Astrocyte (in vitro differentiated cells and primary cell): ENCODE data around the gene DCC. TPM values are rescaled to one million over a fixed set of nuclear protein-coding genes. Genes with fewer than 3 reads are reported as not detected.

ENCODE experiments used
- DNase-seq: peaks from one replicate; pipeline ENCODE4 v3.0.0-alpha.2; 2010; ENCODE audit warnings: low read depth
- FAIRE-seq: peaks from 2 replicates; lab custom pipeline; 2011; peaks lifted over from hg19 to GRCh38; lab: Jason Lieb, UNC
- H2AFZ ChIP-seq: 2 replicates; pipeline ENCODE4 v1.6.0; 2012; ENCODE audit warnings: low read depth, low read length, inconsistent platforms
- H3K27ac ChIP-seq: 2 replicates; pipeline ENCODE4 v1.5.1; 2011; ENCODE audit warnings: low read depth, low read length, inconsistent platforms
- H3K27me3 ChIP-seq: 2 replicates; pipeline ENCODE4 v1.6.0; 2011; ENCODE audit warnings: low read length, inconsistent platforms; ENCODE audit not compliant: insufficient read depth
- H3K36me3 ChIP-seq: 2 replicates; pipeline ENCODE4 v1.5.1; 2011; ENCODE audit warnings: low read length, inconsistent platforms; ENCODE audit not compliant: insufficient read depth
- H3K4me1 ChIP-seq: 2 replicates; pipeline ENCODE4 v1.5.1; 2011; ENCODE audit warnings: low read length, inconsistent platforms; ENCODE audit not compliant: insufficient read depth
- H3K4me2 ChIP-seq: 2 replicates; pipeline ENCODE4 v1.6.0; 2012; ENCODE audit warnings: low read length, inconsistent platforms
- H3K4me3 ChIP-seq: 2 replicates; pipeline ENCODE4 v1.5.1; 2011; ENCODE audit warnings: low read depth, mild to moderate bottlenecking, low read length, inconsistent platforms; ENCODE audit not compliant: insufficient read depth
- H3K79me2 ChIP-seq: 2 replicates; pipeline ENCODE4 v1.6.0; 2012; ENCODE audit warnings: mild to moderate bottlenecking, low read length, inconsistent platforms; ENCODE audit not compliant: insufficient read depth
- H3K9ac ChIP-seq: 2 replicates; pipeline ENCODE4 v1.6.0; 2012; ENCODE audit warnings: mild to moderate bottlenecking, low read length, inconsistent platforms
- H3K9me3 ChIP-seq: 2 replicates; pipeline ENCODE4 v1.5.1; 2012; ENCODE audit warnings: low read depth, mild to moderate bottlenecking, low read length, inconsistent platforms; ENCODE audit not compliant: insufficient read depth
- H4K20me1 ChIP-seq: 2 replicates; pipeline ENCODE4 v1.6.0; 2012; ENCODE audit warnings: low read length, inconsistent platforms; ENCODE audit not compliant: insufficient read depth
- H3K27ac Mint-ChIP-seq: one replicate; pipeline ENCODE4 v1.8.0; 2021; ENCODE audit warnings: mild to moderate bottlenecking, mixed read lengths; ENCODE audit not compliant: unreplicated experiment
- H3K27me3 Mint-ChIP-seq: one replicate; pipeline ENCODE4 v1.8.0; 2021; ENCODE audit warnings: low read depth, mixed read lengths; ENCODE audit not compliant: unreplicated experiment
- H3K36me3 Mint-ChIP-seq: one replicate; pipeline ENCODE4 v1.8.0; 2021; ENCODE audit warnings: low read depth, mixed read lengths; ENCODE audit not compliant: unreplicated experiment
- H3K4me1 Mint-ChIP-seq: one replicate; pipeline ENCODE4 v1.8.0; 2021; ENCODE audit warnings: low read depth, mixed read lengths; ENCODE audit not compliant: unreplicated experiment
- H3K4me3 Mint-ChIP-seq: one replicate; pipeline ENCODE4 v1.8.0; 2021; ENCODE audit warnings: mild to moderate bottlenecking, moderate library complexity, mixed read lengths; ENCODE audit not compliant: unreplicated experiment
- H3K9me3 Mint-ChIP-seq: one replicate; pipeline ENCODE4 v1.8.0; 2021; ENCODE audit warnings: mild to moderate bottlenecking, mixed read lengths; ENCODE audit not compliant: unreplicated experiment
- CTCF ChIP-seq: IDR thresholded peaks from 2 replicates; pipeline ENCODE4 v1.5.1; 2011; ENCODE audit warnings: low read depth, mild to moderate bottlenecking, inconsistent platforms, low read length, moderate library complexity; ENCODE audit not compliant: insufficient read depth
- EZH2 ChIP-seq: IDR thresholded peaks from 2 replicates; pipeline ENCODE4 v1.6.1; 2012; ENCODE audit warnings: mild to moderate bottlenecking, low read length, inconsistent platforms; ENCODE audit not compliant: insufficient read depth
- total RNA-seq: library from RNA; stranded (reverse); gene quantifications from 2 replicates; pipeline ENCODE4 v1.2.1, GENCODE V29; 2021

DCC gene
- total RNA-seq, 1 donor from 2014 or later: 2.6 TPM

GRCh38 chr18:52569492-52569891 is 229.5 kb downstream of the DCC start:
- no peak for FAIRE-seq

GRCh38 chr18:52570975-52571374 is 231.0 kb downstream of the DCC start:
- Histone ChIP-seq H3K4me2 (peak overlapping the region; percentile 43), H3K9ac (no peak overlapping the region), H3K79me2 (no peaks in the 10 kb centered on the region), H2AFZ (no peak overlapping the region), H3K27ac (no peak overlapping the region), H3K27me3 (no peaks in the 10 kb centered on the region), H3K36me3 (no peaks in the 10 kb centered on the region), H4K20me1 (no peaks in the 10 kb centered on the region), H3K4me1 (peaks cover 15% of the 10 kb centered on the region), H3K4me3 (no peak overlapping the region), H3K9me3 (no peaks in the 10 kb centered on the region)
- H3K9me3 Mint-ChIP-seq: no peaks in the 10 kb centered on the region
- no peak overlapping the region for H3K27ac Mint-ChIP-seq
- DNase-seq (peak; percentile 18), FAIRE-seq (no peak)
- H3K4me3 Mint-ChIP-seq: no peak overlapping the region
- no peaks in the 10 kb centered on the region for H3K36me3 Mint-ChIP-seq
- H3K27me3 Mint-ChIP-seq: no peaks in the 10 kb centered on the region
- peaks cover 13% of the 10 kb centered on the region for H3K4me1 Mint-ChIP-seq
- no peak for TF ChIP-seq CTCF
- no peak for TF ChIP-seq EZH2

More at GRCh38 chr18:52569492-52569891, 229.5 kb downstream of the DCC start:
- no peaks in the 10 kb centered on the region for H3K36me3 Mint-ChIP-seq
- Histone ChIP-seq H3K36me3 (no peaks in the 10 kb centered on the region), H3K4me1 (peaks cover 15% of the 10 kb centered on the region), H3K27me3 (no peaks in the 10 kb centered on the region), H3K4me3 (no peak overlapping the region), H2AFZ (no peak overlapping the region), H3K79me2 (no peaks in the 10 kb centered on the region), H3K4me2 (peak overlapping the region; percentile 20), H4K20me1 (no peaks in the 10 kb centered on the region), H3K9me3 (no peaks in the 10 kb centered on the region), H3K9ac (no peak overlapping the region), H3K27ac (no peak overlapping the region)
- H3K27me3 Mint-ChIP-seq: no peaks in the 10 kb centered on the region
- H3K4me1 Mint-ChIP-seq: peaks cover 13% of the 10 kb centered on the region
- TF ChIP-seq EZH2: no peak
- no peaks in the 10 kb centered on the region for H3K9me3 Mint-ChIP-seq
- no peak overlapping the region for H3K4me3 Mint-ChIP-seq
- peak; percentile 38 for DNase-seq
- H3K27ac Mint-ChIP-seq: no peak overlapping the region

- no peak overlapping the region for H3K4me3 Mint-ChIP-seq
- Histone ChIP-seq H3K36me3 (no peaks in the 10 kb centered on the region), H3K27ac (no peak overlapping the region), H2AFZ (no peak overlapping the region), H3K9ac (no peak overlapping the region), H3K9me3 (no peaks in the 10 kb centered on the region), H3K27me3 (no peaks in the 10 kb centered on the region), H4K20me1 (no peaks in the 10 kb centered on the region), H3K4me1 (peaks cover 15% of the 10 kb centered on the region), H3K4me2 (no peak overlapping the region), H3K79me2 (no peaks in the 10 kb centered on the region), H3K4me3 (no peak overlapping the region)
- no peaks in the 10 kb centered on the region for H3K27me3 Mint-ChIP-seq
- no peaks in the 10 kb centered on the region for H3K9me3 Mint-ChIP-seq
- TF ChIP-seq CTCF (no peak), EZH2 (no peak)
- no peaks in the 10 kb centered on the region for H3K36me3 Mint-ChIP-seq
- no peak overlapping the region for H3K27ac Mint-ChIP-seq
- H3K4me1 Mint-ChIP-seq: peaks cover 13% of the 10 kb centered on the region
- no peak for DNase-seq
- no peak for FAIRE-seq
Observed at GRCh38 chr18:52572036-52573000, 232.3 kb downstream of the DCC start.
